Testis (tissue), 2 donors: ENCODE measurements around the gene PLXND1.

Source experiments
- CTCF ChIP-seq, 3 experiments: fragments of 450-650 bp in 2 of 3; fragments of 200-600 bp in 1 of 3; sonication (generic) in 1 of 3; IDR thresholded peaks; one replicate each; pipeline ENCODE4 v1.5.1; 2016 to 2019; ENCODE audit warnings: antibody characterized with exemption in 3 of 3, mild to moderate bottlenecking in 2 of 3, moderate library complexity in 1 of 3
- POLR2A ChIP-seq: fragments of 450-650 bp; IDR thresholded peaks from one replicate; pipeline ENCODE4 v1.6.1; 2017; ENCODE audit warnings: antibody characterized with exemption, mild to moderate bottlenecking, moderate library complexity

- no peak for TF ChIP-seq CTCF (IDR thresholded peaks at IDR 0.05)
- TF ChIP-seq POLR2A, result no peak
Observed at GRCh38 chr3:129592381-129593131, 13.9 kb downstream of the PLXND1 start.
